Heart left ventricle (tissue), 13 donors: Measurements from ENCODE around the gene CABLES2.
A peak's percentile ranks its signal among the peaks of the same experiment; 100 is the strongest.

Experiments
- CTCF ChIP-seq, 12 donors: fragments of 200-600 bp; sonication (generic) in 4 of 12; IDR thresholded peaks; one replicate each; pipeline versions ENCODE4 v1.5.0 to v1.8.0; 2018 to 2022; ENCODE audit warnings: antibody characterized with exemption in 12 of 12, mild to moderate bottlenecking in 5 of 12
- POLR2A ChIP-seq, 2 donors: fragments of 450-650 bp; IDR thresholded peaks; one replicate each; pipeline ENCODE4 v1.6.1; 2017; ENCODE audit warnings: antibody characterized with exemption in 2 of 2, mild to moderate bottlenecking in 2 of 2, moderate library complexity in 2 of 2
- donor health status: ischemic (EF 13 %, LVEDD 7.1; RV severe dilation, severe dysfunction).
- donor health status: DM: no; HTN: yes; CAD: no.
- donor health status: DM: no; HTN: no; CAD: no.
- donor health status: ischemic (EF 25% LVEDD 6.9; RV normal size, moderate dysfunction).
- donor health status: ischemic (EF 25% LVEDD 5.7; RV mildly dilated, moderate dysfunction).
- donor health status: ischemic (EF 35%, LVEDD 5.7; RV mildly dilated, moderate dysfunction).
- donor health status: nonischemic (EF 11% LVEDD 7.7; RV severe dilation, severe dysfunction).
- donor health status: DM: yes; HTN: yes; CAD: no.
- donor health status: PGD.
- donor health status: ischemic (EF 29% LVEDD 5.4; RV normal size, mild dysfunction).
- donor health status: nonischemic (EF 23%, LVEDD 6.1; RV moderate dilation, normal function).

- TF ChIP-seq POLR2A (IDR thresholded peaks at IDR 0.05) = no peak
- peak in 3 of 12 donors; percentile 7 to 25 (median 8) for TF ChIP-seq CTCF (IDR thresholded peaks at IDR 0.05)
Measured at GRCh38 chr20:62362991-62363919, 43.8 kb downstream of the CABLES2 start.
